ENCODE results near the gene ZNF219. TPM values are rescaled to one million over a fixed set of nuclear protein-coding genes. Genes with fewer than 3 reads are reported as not detected.

ZNF219 gene
- total RNA-seq, 1 donor from 2014 or later: 18.6 TPM

DNA sequence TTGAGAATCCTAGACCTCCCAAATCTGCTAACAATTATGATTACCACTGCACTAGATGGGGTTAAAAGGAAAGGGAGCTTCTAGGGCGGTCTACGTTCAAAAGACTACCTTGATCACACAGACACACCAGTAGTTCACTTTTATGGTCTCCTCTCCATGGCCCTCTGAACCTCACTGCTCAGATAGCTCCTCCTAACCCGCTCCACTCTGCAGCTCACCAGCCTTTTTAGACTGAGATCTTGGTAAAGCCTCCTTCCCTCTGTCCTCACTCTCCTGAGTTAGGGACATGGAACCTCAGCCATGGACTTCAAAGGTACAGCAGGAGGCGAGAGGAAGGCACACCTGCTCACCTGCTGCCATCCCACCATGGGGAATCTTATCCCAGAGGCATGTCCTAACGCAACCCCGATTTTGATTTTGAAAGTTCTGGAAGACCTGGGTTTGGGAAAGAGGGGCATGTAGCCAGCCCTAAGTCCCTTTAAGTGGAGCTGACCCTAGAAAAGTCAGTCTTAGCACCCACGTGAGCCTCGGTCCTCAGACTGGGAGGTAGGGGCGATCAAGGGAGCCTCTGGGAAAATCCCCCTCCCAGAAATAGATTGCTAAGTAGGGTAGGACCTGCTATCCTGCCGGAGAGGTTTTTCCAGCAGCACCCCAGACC lies 1.3 kb downstream of the ZNF219 start:
- TF ChIP-seq, protein P1, sequence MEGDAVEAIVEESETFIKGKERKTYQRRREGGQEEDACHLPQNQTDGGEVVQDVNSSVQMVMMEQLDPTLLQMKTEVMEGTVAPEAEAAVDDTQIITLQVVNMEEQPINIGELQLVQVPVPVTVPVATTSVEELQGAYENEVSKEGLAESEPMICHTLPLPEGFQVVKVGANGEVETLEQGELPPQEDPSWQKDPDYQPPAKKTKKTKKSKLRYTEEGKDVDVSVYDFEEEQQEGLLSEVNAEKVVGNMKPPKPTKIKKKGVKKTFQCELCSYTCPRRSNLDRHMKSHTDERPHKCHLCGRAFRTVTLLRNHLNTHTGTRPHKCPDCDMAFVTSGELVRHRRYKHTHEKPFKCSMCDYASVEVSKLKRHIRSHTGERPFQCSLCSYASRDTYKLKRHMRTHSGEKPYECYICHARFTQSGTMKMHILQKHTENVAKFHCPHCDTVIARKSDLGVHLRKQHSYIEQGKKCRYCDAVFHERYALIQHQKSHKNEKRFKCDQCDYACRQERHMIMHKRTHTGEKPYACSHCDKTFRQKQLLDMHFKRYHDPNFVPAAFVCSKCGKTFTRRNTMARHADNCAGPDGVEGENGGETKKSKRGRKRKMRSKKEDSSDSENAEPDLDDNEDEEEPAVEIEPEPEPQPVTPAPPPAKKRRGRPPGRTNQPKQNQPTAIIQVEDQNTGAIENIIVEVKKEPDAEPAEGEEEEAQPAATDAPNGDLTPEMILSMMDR (conservative IDR thresholded peaks at IDR 0.05; ENCODE audit: low read depth, low read length): no peak
- DNase-seq (ENCODE audit: low read depth): no peak
- peak overlapping the region; percentile 37 for H3K4me3 ChIP-seq (ENCODE audit: low read depth, low read length)

DNA sequence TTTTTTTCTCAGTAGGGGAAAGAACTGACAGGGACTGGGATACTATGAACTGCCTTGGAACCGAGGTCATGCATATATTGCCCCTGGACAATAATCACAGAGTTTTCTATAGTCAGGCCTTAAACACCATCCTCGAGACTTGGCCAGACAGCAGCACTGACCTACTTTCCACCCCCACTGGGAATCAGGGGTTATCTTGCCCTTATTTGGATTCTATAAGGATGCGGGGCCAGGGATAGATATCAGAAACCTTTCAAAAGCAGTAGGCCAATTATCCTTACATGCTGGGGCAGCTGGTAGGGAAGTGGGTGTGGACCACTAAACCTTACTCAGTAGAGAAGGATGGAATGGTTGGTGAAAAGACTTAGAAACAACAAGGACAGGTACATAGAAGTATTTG lies 2.0 kb downstream of the ZNF219 start:
- TF ChIP-seq, protein P1 (conservative IDR thresholded peaks at IDR 0.05; ENCODE audit: low read depth, low read length): no peak
- no peak overlapping the region for H3K4me3 ChIP-seq (ENCODE audit: low read depth, low read length)
- no peak for DNase-seq (ENCODE audit: low read depth)

DNA sequence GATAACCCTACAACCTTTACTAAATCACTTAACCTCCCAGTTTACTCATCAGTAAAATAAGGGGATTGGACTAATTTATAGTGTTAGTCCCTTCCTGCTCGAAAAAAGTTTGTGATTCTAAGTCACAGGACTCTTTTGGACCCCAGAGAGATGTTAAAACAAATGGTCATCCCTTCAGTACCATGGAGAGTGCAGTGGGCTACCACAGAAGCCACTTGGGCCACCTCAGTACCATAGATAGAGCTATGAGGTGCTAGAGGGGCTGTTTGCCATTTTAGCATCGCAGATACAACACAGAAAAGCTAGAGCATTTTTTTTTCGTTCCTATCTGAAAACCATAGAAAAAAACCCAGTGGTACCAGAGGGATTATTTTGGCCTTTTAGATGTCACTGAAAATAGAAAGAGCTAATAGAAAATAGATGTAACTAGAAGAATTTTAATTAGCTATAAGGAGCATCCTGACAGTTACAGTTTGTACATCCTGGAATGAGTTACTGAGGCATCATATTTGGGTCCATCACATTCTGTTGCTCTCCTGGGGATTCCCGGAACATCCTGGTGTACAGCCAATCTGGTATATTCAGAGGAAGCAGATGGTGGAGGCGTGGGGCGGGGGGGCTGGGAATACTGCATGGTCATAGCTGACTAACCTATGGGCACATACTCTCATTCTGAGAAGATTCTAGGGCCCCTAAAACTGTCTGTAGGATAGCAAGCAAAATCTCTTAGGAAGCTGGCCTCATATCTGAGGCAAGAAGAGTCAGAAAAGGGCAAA lies 2.8 kb downstream of the ZNF219 start:
- TF ChIP-seq, protein P1 (conservative IDR thresholded peaks at IDR 0.05; ENCODE audit: low read depth, low read length): no peak
- no peak overlapping the region for H3K4me3 ChIP-seq (ENCODE audit: low read depth, low read length)
- no peak for DNase-seq (ENCODE audit: low read depth)

DNA sequence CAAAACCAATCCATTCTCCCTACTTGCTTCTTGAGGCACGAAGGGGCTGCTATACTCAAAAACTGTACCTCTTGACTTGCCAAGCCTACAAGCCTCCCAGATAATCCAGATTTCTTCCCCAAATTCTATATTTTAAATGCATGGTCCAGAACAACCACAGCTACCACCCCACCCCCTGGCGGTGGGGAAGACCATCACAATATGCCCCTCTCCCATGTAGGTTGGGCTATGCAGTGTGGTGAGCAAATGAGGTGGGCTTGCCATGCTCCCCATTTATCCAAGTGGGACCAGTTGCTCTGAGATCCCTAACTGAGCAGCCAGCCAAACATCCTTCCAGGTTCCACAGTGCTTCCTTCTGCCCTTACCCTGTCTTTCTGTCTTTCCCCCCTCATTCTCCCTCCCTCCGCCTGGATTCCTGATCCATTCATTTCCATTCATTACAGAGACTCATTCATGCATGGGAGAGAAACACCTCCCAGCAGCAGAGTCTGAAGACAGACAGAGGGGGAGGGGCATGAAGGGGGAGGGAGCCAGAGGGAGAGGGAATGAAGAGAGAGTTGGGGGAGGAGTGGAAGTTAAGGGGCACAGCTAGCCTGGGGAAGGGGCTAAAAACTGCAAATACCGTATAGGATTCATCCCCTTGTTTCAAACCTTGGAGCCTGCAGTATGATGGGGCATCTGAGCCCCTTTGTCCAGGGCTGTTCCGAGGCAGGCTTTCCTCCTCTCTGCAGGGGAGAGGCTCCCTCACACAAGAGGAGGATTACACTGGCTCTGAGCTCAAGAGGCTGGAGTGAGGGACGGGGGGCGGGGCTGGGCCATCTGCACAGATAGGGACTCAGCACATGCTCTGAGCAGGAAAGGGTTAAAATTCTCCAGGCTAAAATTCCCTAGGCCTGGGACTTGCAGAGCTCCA lies 4.4 kb downstream of the ZNF219 start:
- TF ChIP-seq, protein P1 (conservative IDR thresholded peaks at IDR 0.05; ENCODE audit: low read depth, low read length): peak; percentile 52
- H3K4me3 ChIP-seq (ENCODE audit: low read depth, low read length): no peak overlapping the region
- no peak for DNase-seq (ENCODE audit: low read depth)

DNA sequence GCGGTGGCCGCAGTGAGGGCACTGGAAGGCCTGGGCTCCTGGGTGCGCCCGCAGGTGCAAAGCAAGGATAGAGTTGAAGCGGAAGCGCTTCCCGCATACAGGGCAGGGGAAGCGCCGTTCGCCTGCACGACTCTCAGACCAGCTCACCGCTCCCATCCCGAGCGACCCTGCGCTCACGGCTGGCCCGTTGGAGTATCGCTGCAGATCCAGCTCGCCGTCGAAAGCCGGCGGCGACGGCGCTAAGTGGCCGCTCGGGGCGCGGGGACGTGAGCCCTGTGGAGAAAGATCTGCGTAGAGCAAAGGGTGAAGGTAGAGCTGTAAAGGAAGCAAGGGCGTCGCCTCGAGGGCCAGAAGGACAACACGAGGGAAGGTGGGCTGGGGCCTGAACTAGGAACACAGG lies 5.4 kb downstream of the ZNF219 start:
- DNase-seq (ENCODE audit: low read depth): no peak
- TF ChIP-seq, protein P1 (conservative IDR thresholded peaks at IDR 0.05; ENCODE audit: low read depth, low read length): no peak
- no peak overlapping the region for H3K4me3 ChIP-seq (ENCODE audit: low read depth, low read length)

DNA sequence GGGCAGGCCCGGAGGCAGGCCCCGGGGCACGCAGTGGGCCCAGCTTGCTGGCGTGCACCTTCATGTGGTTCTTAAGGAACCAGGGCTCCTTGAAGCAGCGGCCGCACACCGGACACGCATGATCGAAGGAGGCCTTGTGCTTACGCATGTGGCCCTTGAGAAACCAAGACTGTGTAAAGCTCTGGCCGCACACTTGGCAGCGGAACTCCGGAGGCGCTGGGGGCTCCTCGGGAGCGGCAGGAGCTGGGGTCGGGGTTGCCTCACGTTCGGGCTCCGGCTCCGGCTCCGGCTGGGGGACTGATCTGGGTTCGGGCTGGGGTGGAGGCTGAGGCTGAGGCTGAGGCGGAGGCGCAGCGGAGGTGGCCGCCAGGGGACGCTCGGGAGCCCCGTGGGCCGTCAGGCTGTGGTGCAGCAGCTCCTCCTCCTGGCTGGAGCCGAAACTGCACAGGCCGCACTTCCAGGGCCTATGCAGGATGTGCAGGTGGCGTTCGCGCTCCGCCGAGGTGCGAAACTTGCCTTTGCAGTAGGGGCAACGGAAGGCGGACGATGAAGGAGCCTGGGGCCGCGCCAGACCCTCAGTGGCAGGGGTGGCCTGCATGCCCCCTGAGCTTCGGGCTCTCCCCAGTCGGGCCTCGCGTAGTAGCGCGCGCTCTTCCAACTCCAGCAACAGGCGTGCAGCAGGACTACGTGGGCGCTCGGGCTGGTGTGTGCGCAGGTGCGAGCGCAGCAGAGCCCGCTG lies 6.0 kb downstream of the ZNF219 start:
- DNase-seq (ENCODE audit: low read depth): no peak
- TF ChIP-seq, protein P1 (conservative IDR thresholded peaks at IDR 0.05; ENCODE audit: low read depth, low read length): peak; percentile 99
- no peak overlapping the region for H3K4me3 ChIP-seq (ENCODE audit: low read depth, low read length)
